ENCODE results near the gene MAP3K19.

GRCh38 chr2:135072125-135072997 lies 25.1 kb upstream of the MAP3K19 start:
- TF ChIP-seq CTCF (IDR thresholded peaks at IDR 0.05; ENCODE audit: insufficient read depth, low read depth, low read length) (no peak), EZH2 (IDR thresholded peaks at IDR 0.05; ENCODE audit: insufficient read depth, low read length) (no peak)
